ENCODE results near the gene SLC6A11.
A peak's percentile ranks its signal among the peaks of the same experiment; 100 is the strongest.

SLC6A11 gene

DNA sequence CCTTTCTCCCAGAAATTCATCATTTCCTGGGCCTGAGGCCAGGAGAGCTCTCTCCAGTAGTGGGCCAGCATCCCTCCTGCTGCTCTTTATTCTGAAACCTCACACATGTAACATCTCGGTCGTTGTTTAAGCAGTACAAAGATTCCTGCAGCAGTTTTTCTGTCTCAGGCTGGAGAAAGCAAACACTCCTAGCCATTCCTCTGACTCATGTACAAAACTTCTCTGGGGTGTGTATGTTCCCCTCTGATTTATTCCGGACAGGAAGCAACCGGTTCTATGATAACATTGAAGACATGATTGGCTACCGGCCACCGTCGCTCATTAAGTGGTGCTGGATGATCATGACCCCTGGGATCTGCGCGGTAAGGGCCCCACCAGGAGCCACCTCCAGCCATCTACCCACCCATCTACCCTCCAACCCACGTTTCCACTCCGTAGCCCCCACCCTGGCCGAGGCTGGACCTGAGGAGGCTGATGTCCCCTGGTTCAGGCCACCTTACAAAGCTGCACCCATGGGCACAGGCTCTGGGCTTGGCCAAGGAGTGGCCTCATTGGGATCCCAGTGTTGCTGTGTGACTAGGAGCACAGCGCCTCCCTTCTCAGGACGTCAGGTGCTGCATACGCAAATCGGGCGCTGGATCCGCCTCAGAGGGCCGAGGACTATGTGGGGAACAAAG, 117.9 kb downstream of the SLC6A11 start:
- DNase-seq, result no peak

DNA sequence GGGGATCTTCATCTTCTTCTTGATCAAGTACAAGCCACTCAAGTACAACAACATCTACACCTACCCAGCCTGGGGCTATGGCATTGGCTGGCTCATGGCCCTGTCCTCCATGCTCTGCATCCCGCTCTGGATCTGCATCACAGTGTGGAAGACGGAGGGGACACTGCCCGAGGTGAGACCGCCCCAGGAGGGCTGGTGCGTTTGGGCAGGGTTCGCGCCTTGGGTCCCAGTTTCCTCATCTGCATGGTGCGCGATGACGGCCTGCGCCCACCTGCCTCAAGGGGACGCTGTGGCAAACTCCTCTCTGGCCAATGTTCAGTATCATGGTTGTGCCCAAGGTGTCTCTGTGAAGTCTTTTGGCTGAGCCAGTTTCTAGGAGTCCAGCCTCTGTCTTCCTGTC, 119.0 kb downstream of the SLC6A11 start:
- no peak for DNase-seq

DNA sequence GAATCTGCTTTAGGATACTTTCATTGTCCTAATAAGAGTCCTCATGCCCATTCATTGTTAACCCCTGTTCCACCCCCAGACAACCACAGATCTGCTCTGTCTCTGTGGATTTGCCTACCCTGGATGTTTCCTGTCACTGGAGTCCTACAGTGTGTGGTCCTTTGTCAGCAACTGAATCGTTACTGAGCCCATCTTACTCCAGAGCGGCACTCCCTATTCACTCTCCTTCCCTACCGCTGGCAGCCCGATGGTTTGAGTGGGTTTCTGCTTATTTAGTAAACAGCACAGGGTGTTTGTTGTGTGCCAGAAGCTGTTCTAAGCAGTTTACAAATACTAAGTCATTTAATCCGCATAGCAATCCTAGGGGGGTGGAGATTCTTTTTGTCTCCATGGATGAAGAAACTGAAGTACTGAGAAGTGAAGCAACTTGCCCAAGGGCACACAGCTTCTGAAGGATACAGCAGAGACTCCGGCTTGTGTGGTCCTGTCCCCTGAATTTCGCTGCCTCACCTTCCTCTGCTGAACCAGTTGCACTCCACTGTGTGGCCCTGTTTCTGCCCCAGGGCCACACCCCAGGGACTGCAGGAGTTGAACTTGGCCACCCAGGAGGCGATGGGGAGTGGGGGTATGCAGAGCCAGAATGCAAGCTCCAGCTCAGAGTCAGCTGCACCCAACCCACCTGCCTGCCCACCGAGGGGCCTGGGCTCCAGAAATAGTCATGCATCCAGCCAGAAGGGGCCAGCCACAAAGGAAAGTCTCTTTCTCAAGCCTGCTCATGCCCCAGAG, 120.0 kb downstream of the SLC6A11 start:
- DNase-seq, result no peak

DNA sequence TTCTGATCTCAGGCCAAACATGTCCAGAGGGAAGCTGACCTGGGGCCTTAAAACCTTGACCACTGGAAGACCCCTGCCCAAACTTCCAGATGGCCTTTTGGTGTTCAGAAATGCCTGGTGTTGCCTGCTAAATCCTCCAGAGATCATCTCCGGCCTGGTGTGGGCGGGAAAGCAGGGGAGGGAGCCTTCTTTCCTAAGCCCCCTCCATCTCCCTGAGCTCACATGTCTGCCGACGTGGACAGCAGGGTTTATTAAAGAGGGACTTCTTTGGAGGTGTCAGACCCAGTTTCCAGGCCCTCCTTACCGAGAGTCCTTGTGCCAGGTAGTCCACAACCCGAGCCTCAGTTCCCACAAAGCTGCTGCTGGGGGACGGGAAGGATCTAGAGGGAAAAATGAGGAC, 120.7 kb downstream of the SLC6A11 start:
- DNase-seq, result no peak

DNA sequence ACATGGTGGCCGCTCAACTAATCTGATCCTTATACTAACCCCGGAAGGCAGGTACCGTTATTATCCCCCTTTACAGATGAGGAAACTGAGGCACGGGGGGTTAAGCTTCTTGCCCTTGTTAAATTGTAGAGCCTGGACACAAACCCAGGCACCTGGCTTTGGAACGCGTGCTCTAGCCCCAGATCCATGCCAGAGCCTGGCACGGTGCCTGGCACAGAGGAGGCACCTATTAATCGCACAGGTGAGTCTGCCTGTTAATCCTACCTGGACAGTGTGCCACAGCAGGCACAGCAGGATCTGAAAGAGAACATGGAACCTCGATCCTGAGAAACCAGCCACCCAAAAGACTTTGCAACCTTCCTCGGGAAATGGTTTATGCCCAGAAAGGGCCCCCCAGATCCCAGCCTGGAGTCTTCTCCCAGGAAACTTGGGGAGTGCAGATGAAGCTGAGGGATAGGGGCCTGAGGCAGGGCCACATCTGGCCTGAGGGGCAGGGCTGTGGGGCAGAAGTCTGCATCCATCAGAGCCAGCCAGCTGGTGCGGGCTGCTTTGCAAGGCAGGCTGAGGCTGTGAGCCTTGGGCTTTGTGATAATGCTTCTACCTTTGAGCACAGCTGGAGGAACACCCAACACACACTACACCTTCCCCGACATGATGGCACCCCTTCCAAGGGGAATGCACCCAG, 121.3 kb downstream of the SLC6A11 start:
- DNase-seq, result no peak

DNA sequence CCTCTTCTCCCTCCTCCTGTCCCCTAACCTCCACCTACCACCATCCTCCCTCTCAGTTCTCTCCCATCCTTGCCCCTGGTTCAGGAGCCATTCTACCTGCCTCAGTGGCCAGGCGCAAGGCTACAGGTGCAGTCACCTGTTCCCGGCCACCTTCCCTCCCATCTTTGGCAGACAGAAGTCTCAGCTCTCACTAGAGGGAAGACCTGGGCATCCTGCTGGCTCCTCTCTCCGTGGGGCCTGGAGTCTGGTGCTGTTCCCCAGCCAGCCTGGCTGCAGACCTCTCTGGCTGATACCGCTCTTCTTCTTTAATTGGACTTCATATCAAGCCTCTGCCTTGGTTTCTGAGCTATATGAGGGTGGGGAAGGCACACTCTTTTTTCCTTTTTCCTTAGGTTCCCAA, 123.5 kb downstream of the SLC6A11 start:
- DNase-seq, result no peak

DNA sequence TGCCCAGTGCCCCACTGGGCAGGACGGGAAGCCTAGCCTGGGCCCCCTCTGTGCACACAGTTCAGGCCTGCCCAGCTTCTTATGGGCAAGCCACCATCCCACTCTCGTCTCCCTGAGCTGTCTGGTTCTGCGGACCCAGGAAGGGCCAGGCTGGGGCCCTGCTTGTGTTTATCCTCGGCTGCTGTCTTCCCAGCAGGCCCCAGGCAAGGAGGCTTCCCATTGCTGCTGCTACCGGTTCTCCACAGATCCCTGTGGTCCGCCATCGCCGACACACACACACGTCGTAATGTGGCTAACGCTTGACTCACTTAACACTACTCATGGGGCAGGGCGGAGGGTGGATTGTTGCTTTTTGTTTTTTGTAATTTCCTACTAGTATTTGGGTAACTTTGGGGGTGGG, 124.1 kb downstream of the SLC6A11 start:
- no peak for DNase-seq

DNA sequence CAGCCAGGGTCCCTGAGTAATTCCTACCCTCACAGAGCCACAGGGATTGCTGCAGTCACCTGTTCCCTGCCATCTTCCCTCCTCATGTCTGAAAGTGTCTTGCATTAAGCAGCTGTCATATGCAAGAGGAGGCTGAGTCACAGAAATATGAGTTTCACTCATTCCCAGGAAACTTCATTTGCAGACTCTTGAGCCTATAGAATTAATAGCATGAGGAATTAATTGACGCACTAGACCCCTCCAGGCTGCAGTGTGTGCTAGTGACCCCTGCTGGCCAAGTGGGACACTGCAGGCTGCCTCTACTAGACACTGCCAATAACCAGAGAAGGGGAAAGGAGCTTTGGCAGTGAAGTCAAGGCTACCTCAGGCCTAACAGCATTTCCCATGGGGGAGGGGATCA, 125.9 kb downstream of the SLC6A11 start:
- peak in 1 of 2 donors; percentile 46 for DNase-seq

DNA sequence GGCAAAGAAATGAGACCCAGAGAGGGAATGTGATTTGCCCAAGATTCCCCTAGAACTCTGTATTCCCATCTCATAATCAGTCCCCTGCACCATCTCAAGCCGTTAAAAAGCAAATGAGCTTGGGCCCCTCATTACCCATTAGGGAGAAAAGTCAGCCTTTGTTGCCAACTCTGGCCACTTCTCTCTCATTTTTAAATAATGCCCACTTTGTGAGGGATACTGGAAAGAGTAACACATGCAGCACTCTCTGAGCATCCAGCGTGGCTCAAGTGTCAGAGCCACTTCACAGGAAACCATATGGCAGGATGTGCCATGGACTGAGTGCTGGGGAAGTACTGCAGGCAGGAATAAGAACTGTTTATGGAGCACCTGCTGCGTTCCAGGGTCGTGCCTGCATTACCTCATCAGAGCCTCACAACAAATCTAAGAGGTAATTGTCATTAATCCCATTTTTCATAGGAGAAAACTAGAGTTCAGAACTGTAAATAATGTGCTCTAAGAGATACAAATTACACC, 126.7 kb downstream of the SLC6A11 start:
- DNase-seq, result no peak

DNA sequence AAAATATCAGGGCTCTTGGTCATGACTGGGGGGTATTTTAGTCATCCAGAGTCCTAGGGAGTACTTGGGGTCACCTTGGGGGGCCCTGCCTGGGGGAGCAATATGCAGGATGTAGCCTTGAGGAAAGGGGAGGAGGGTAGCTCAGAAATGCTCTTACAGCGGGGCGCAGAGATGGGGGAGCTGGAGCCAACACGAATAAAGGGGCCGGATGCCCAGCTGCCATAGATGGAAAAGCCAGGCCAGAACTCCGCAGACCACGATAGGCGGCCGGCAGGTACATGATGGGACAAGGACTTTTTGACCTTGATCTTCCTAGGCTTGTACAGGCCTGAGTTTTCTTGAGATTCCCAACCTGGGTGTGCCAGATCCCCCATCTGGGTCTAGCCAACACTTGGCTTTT, 128.8 kb downstream of the SLC6A11 start:
- no peak for DNase-seq

DNA sequence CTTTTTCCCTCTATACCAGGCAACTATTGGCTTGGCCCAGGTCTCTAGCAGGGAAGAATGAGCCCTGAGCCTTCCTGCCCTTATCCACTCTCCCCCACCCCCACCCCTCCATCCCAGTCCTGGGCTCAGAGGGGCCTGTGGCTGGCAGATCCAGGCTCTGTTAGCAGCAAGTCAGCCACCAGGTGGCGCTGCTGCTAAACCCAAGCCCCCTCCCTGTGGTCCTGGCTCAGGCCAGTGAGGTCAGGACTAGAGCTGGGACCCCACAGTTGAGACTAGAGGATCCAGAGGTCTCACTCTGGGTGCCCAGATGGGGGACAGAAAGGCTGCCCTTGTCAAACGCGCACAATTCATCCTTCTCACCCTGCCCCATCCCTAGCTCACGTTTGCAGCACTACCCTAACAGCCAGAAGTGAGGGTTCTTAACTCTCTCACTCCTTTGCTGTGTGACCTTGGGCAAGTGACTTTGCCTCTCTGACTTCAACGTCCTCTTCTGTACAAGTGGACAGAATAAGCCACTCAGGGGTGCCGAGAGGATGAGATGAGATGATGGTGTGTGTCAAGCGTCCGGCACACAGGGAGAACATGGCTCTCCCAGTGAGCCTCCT, 129.8 kb downstream of the SLC6A11 start:
- peak; percentile 3 to 63 for DNase-seq

DNA sequence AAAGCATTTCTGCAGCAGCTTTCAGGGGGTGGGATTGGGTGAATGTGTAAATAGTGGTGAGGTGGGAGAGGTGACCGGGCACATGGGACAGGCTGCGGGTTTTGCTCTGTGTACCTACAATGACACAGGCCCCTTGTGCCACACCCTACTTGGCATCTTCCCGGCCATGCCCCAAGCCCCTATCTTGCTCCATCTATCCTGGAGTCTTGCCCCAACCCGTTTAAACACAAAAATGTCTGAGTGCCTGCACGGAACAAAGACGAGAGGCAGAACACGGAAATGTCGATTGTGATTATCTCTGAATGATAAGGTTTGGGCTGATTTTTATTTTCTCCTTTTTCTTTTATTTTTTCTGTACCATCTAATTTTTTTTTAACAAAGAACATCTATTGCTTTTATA, 130.5 kb downstream of the SLC6A11 start:
- DNase-seq, result no peak

DNA sequence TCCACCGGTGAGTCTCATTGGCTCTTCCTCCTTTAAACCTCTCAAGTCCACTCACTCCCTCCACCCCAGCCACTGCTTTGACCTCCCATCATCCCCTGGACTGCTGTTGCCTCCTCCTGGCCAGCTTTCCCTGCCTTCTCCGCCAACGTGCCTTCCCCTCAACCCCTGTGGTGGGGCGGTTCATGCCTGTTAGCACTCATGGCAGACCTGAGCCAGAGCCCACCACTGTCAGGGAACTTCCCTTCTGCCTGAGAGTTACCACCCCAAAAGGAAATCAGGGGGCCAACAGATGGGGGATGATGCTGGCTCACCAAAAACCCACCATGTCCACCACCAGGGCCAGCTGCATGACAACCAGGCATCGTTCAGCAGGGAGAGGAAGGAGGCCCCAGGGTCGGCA, 132.3 kb downstream of the SLC6A11 start:
- DNase-seq, result no peak

DNA sequence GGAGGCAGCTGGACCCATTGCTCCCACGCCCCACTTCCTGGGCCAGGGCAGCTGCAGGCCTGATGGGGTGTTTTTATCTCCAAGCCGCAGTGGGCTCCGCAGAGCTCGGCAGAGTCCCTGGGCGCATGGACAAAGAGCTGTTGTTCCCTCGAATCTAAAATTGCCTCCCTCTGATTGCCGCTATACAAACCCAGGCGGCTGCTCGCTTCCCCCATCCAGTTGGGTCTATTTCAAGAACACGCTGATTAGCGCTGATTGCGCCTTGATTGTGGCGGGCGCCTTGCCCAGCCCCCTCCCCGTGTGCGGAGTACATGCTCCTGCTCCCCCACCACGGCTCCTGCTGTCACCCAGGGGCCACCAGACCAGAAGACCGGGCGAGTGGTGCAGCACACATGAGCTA, 133.2 kb downstream of the SLC6A11 start:
- no peak for DNase-seq

DNA sequence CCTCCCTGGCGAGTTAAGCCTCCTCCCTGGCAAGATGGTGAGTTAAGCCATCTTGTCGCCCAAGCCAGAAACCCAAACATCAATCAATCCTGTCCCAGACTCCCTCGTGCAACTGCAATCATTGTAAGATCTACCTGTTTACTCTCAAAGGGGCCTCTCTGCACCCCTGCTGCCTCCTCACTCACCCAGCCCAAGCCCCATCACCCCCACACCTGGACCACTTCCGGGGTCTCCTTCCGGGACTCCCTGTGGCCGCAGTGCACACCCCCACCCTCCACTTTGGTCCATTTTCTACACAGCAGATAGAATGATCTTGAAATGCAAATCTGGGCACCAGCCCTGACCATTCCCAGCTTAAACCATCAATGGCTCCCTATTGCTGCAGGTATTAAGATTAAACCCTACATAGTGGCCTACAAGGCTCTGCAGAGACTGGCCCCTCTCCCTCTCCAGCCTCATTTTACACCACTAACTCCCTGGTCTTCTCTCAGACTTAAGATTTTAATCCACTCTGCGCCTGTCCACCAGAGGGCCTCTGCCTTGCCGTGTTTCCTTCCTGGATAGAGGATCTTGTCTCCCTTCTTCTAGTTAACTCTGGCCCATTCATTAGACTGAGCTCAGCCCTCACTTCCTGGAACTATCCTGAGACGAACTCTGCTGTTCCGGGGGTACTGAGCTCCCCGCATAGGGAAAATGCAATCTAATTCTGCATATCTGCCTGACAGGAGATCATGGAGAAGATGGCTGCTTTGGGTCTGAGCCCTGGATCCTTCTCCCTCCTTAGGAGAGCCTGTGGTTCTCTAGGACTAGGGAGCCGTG, 134.7 kb downstream of the SLC6A11 start:
- peak in 1 of 2 donors; percentile 34 for DNase-seq

DNA sequence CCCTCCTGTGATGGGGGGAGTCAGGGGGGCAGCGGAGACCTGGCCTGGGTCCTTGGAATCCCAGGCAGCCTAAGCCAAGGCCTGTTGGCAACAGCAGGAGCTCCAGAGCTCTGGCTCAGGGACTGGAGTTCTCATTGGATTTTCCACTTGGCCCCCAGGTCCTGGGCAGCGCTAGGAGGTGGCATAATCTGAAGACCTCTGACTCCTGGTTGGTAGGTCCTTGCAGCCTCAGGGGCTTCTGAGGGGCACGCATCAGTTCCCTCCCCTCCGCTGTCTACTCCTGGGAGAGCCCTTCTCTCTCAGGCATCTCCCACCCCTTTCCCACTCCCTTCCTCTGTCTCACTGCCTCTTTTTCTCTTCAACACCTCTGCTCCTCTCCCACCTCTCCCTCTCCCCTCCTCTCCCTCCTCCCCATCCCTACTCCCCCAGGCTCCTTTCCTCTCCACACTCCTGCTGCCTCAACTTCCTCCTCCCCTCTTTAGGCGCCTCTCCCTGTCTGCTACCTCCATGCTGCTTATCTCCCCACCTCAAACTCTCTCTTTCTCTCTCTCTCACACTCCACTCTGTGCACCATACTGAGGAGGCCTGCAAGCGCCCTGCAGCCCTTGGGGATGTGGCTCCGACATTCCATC, 135.4 kb downstream of the SLC6A11 start:
- no peak for DNase-seq

DNA sequence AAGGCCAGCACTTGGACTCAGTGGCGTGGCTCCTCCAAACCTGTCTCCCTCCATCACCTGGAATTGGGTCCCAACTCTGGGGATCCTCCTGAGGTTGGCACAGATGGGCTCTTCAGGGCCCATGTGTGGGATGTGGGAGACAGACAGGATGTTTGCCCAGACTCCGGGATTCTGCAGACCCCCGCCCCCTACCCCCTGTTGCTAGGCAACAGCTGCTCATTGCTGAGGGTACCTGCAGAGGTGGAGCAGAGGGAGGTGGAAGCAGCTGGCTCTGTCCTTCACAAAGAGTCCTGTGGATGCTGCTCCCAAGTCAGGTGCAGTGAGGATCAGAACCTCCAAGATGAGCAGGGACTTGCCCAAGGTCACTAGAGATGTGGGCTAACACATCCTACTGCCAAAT, 136.5 kb downstream of the SLC6A11 start:
- no peak for DNase-seq

DNA sequence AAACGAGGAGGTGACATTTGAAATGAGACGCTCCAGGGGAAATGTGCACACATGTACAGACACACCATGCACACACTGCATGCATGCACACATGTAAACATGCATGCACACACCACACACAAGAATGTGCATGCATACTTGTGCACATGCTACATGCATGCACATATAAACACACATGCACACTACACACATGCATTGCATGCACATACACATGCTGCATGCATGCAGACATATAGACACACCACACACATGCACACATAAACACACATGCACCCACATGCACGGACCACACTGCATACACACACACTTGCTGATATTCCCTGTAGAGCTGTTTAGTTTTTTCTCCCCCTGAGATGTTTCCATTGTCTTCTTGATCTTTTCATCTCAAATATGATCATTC, 138.7 kb downstream of the SLC6A11 start:
- DNase-seq, result no peak

DNA sequence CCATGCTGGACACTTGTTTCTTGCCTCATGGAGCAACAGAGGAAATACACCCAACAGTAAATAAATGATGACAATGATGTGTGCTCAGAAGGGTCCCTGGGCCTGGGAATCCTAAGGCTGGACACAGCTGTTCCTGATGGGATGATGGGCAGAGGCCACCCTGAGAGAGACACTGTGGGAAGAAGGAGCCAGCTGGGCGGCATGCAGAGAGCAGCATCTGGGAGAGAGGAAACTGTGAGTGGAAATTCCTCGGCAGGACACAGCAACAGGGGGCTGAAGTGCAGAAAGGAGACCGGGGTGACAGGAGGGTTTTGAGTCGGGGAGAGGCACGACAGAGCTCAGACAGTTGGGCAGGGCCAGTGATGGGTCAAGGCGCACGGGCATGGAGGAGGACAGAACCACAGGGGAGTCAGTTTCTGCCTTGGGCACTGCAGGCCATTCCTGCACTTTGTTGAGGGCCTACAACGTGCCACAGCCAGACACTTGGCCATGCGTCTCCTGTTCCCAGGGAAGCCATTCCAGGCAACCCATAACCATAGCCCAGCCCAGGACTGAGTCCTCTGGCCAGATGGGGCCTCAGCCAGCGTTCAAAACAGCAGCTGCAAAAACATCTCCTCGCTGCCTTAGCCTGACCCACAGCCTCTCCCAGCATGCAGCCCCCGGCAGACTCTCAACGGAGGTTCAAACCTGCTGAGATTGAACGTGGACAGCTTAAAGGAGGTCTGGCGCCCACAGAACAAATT, 139.9 kb downstream of the SLC6A11 start:
- DNase-seq, result no peak

DNA sequence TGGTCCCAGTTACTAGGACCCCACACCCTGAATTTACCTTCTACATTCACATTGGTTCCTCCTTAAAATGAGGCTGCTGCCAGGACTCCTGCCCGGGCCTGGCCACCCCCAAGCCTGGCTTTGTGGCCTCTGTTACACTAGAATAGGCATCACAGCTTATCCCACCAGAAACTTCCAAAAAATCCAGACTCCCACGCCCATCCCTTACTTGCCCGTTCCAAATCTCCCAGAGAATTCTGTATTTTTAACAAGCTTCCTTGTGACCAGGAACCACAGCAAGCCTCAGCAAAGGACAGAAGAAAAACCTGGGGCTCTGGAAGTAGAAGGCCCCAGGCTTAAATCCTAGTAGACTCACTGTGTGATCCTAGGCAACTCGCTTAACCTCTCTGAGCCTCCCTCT, 140.5 kb downstream of the SLC6A11 start:
- DNase-seq, result no peak

DNA sequence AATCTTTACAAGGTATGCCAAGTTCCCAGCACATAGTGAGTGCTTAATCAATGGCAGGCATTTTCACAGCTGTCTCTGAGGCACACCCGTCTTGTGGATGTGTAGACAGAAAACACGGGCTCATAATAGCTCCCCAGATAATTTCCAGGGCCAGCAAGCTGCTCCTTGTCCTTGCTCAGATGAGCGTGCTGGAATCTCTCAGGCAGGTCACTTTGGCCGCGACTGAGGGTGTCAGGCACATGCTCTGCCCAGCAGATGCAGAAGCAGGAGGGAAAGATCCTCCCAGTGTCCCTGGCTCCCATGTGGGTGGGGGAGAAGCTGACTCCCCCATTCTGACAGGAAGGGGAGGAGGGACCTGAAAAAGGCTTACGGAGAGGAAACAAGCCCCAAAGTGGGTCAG, 141.0 kb downstream of the SLC6A11 start:
- DNase-seq, result no peak
